Right lobe of liver (tissue), 4 donors: ENCODE measurements around the gene SHISA8.

Source experiments
- CTCF ChIP-seq, 4 donors: fragments of 200-600 bp in 3 of 4; fragments of 450-650 bp in 1 of 4; IDR thresholded peaks; one replicate each; pipeline versions ENCODE4 v1.5.1 to v1.8.0; 2016 to 2022; ENCODE audit warnings: antibody characterized with exemption in 4 of 4, mild to moderate bottlenecking in 2 of 4
- POLR2A ChIP-seq: fragments of 450-650 bp; IDR thresholded peaks from one replicate; pipeline ENCODE4 v1.6.1; 2017; ENCODE audit warnings: antibody characterized with exemption, mild to moderate bottlenecking
- donor health status: DM: no; HTN: no; CAD: no.
- donor health status: DM: no; HTN: no; CAD: no.
- donor health status: DM: no; HTN: yes; CAD: no.

- no peak for TF ChIP-seq CTCF (IDR thresholded peaks at IDR 0.05)
- no peak for TF ChIP-seq POLR2A
Observed at GRCh38 chr22:41907436-41908401, 7.2 kb downstream of the SHISA8 start.
